Calu3 (cell line): ENCODE measurements around the gene CCDC158. TPM values are rescaled to one million over a fixed set of nuclear protein-coding genes. Genes with fewer than 3 reads are reported as not detected.
"Not testable (repeated sequence)": the region's sequence is repeated elsewhere in the genome, so short reads cannot be mapped to it uniquely, and the experiment has no call there.

Source experiments
- BruUV-seq: library from RNA; stranded (reverse); fragments of 400-500 nt; replicated peaks from 2 replicates; lab custom pipeline; 2021; lab: Mats Ljungman, UMichigan
- CTCF ChIA-PET: fragments of 300-600 bp; sonication (Branson Sonifier 250); formaldehyde crosslinking; loops from one replicate; lab custom pipeline; 2022; ENCODE audit warnings: antibody characterized with exemption; lab: Charles Lee
- DNase-seq: peaks from one replicate; pipeline ENCODE4 v3.0.0; 2022
- H3K27ac Mint-ChIP-seq: one replicate; pipeline ENCODE4 v1.8.0; 2022; ENCODE audit warnings: mixed read lengths; ENCODE audit not compliant: unreplicated experiment
- H3K27me3 Mint-ChIP-seq: one replicate; pipeline ENCODE4 v1.8.0; 2022; ENCODE audit warnings: mixed read lengths; ENCODE audit not compliant: unreplicated experiment
- H3K36me3 Mint-ChIP-seq: one replicate; pipeline ENCODE4 v1.8.0; 2022; ENCODE audit warnings: mild to moderate bottlenecking, moderate library complexity, mixed read lengths; ENCODE audit not compliant: insufficient read depth, unreplicated experiment
- H3K4me1 Mint-ChIP-seq: one replicate; pipeline ENCODE4 v1.8.0; 2022; ENCODE audit warnings: mild to moderate bottlenecking, low read depth, mixed read lengths; ENCODE audit not compliant: unreplicated experiment
- H3K4me3 Mint-ChIP-seq: one replicate; pipeline ENCODE4 v1.8.0; 2022; ENCODE audit warnings: mild to moderate bottlenecking, low read depth, moderate library complexity, mixed read lengths; ENCODE audit not compliant: unreplicated experiment
- H3K9me3 Mint-ChIP-seq: one replicate; pipeline ENCODE4 v1.8.0; 2022; ENCODE audit warnings: low read depth, mixed read lengths; ENCODE audit not compliant: unreplicated experiment
- intact Hi-C: fragments of 100-400 bp; cut with micrococcal nuclease; formaldehyde crosslinking; loops from one replicate; pipeline ENCODE4 v1.10.0; 2022; ENCODE audit not compliant: unreplicated experiment
- total RNA-seq: library from RNA; stranded (reverse); gene quantifications from 2 replicates; pipeline ENCODE4 v1.2.3, GENCODE V29; 2022
- TF ChIP-seq, protein P1 (sequence below): fragments of 200-600 bp; IDR thresholded peaks from one replicate; pipeline ENCODE4 v1.8.0; 2022; ENCODE audit warnings: antibody characterized with exemption; ENCODE audit not compliant: unreplicated experiment

The CCDC158 gene
- total RNA-seq, 1 experiment from 2014 or later: not detected

DNA sequence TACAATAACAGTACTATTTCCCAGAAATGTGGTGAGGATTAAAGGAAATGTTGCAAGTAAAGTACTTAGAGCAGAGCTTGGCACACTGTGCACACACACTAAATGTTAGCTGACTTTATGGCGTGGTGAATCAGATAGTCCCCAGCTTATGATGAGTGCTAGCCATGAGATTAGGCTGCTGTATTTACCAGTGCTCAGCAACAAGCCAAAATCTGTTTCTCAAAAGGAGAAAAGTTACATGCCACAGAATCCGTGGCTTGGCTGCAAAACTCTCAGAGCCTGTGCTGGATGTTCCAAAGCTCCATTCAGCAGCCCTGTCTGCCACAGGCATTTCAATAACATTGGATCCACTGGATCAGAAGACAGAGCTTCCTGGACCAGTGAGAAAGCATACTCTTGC, 127.2 kb downstream of the CCDC158 start:
- intact Hi-C loops: no loop called here
- Mint-ChIP-seq H3K9me3 (peaks cover 6% of the 10 kb centered on the region), H3K4me1 (peaks cover 7% of the 10 kb centered on the region), H3K27me3 (no peaks in the 10 kb centered on the region), H3K36me3 (no peaks in the 10 kb centered on the region), H3K27ac (no peak overlapping the region), H3K4me3 (no peak overlapping the region)
- BruUV-seq: no TSS peak
- DNase-seq: no peak
- TF ChIP-seq, protein P1, sequence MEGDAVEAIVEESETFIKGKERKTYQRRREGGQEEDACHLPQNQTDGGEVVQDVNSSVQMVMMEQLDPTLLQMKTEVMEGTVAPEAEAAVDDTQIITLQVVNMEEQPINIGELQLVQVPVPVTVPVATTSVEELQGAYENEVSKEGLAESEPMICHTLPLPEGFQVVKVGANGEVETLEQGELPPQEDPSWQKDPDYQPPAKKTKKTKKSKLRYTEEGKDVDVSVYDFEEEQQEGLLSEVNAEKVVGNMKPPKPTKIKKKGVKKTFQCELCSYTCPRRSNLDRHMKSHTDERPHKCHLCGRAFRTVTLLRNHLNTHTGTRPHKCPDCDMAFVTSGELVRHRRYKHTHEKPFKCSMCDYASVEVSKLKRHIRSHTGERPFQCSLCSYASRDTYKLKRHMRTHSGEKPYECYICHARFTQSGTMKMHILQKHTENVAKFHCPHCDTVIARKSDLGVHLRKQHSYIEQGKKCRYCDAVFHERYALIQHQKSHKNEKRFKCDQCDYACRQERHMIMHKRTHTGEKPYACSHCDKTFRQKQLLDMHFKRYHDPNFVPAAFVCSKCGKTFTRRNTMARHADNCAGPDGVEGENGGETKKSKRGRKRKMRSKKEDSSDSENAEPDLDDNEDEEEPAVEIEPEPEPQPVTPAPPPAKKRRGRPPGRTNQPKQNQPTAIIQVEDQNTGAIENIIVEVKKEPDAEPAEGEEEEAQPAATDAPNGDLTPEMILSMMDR: no peak
- CTCF ChIA-PET: interaction anchor here (1.4 kb wide), 1 partner anchor 12 kb away, joined by 3 read pairs; no protein-coding TSS in a partner anchor

DNA sequence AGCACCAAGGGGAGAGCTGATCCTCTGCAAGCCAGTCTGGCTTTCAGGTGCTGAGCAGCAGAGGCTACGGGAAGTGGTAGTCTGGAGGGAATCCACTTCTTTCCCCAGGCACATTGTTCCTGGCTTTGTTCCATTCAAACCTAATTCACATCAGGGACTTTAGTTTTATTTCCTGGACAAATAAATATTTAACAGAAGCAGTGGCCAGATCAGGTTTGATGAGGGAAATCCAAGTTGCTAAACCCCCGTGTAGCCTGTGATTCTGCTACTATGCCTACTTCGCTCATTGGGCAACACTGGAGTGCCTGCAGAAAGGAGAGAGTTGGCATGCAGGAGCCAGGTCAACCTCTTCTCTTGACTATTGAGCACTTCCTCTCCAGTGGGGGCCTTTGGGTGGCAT, 128.2 kb downstream of the CCDC158 start:
- Mint-ChIP-seq H3K4me1 (peaks cover 7% of the 10 kb centered on the region), H3K9me3 (peaks cover 2% of the 10 kb centered on the region), H3K36me3 (no peaks in the 10 kb centered on the region), H3K4me3 (no peak overlapping the region), H3K27me3 (no peaks in the 10 kb centered on the region), H3K27ac (no peak overlapping the region)
- CTCF ChIA-PET: interaction anchor here (1.4 kb wide), 1 partner anchor 13 kb away, joined by 3 read pairs; no protein-coding TSS in a partner anchor
- TF ChIP-seq, protein P1: no peak
- intact Hi-C loops: no loop called here
- BruUV-seq: no TSS peak
- DNase-seq: peak; percentile 17

DNA sequence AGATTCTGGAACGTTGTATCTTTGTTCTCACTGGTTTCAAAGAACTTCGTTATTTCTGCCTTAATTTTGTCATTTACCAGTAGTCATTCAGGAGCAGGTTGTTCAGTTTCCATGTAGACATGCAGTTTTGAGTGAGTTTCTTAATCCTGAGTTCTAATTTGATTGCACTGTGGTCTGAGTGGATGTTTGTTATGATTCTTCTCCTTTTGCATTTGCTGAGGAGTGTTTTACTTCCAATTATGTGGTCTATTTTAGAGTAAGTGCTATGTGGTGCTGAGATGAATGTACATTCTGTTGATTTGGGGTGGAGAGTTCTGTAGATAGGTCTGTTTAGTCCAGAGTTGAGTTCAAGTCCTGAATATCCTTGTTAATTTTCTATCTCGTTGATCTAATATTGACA, 133.1 kb downstream of the CCDC158 start:
- H3K9me3 Mint-ChIP-seq, H3K36me3 Mint-ChIP-seq, H3K4me3 Mint-ChIP-seq, H3K27ac Mint-ChIP-seq, BruUV-seq, DNase-seq, H3K4me1 Mint-ChIP-seq, H3K27me3 Mint-ChIP-seq, CTCF ChIA-PET, intact Hi-C loops: not testable (repeated sequence)

DNA sequence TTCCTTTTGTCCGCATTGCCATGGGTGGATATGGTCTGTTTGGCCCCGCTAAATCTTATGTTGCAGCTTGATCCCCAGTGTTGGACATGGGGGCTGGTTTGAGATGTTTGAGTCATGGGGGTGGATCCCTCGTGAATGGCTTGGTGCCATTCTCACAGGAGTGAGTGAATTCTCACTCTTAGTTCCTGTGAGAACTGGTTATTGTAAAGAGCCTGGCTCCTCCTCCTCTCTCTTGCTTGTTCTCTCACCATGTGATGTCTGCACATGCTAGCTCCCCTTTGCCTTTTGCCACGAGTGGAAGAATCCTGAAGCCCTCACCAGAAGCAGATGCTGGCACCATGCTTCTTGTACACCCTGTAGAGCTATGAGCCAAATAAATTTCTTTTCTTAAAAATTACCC, 137.0 kb downstream of the CCDC158 start:
- TF ChIP-seq, protein P1: no peak

DNA sequence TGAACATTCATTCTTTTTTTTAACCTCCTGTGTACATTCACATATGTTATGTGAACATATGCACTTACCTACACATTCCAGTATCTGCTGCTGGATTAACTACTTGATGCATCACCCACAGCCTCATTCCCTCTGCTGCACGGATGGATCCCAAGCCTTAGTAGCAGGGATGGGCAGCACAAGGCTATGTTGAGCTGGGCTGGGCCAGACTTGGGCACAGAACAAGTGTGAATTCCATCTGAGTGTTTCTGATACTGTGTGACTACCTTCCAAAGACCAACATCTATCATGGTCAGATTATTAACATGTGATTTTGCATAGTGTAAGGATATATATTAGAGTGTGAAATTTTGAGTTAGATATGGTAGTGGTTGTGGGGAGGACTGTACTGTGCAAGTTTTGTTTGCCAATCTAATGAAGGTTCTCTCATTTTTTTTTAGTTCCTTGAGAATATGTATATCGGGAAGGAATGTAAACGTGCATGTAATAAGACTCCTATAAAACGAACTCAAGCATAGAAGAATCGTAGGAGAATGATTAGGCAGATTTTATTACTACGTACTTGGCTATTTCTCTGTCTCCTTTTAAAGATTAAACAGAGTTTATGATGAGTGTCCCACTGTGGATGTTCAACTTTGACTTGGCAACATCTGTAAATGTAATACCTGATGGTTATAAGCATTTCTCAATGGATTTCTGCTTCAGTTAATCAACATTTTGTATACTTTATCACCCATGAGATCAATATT, 137.8 kb downstream of the CCDC158 start:
- Mint-ChIP-seq H3K36me3 (no peaks in the 10 kb centered on the region), H3K9me3 (no peaks in the 10 kb centered on the region), H3K27ac (no peak overlapping the region), H3K27me3 (no peaks in the 10 kb centered on the region), H3K4me1 (no peaks in the 10 kb centered on the region), H3K4me3 (no peak overlapping the region)
- no peak for DNase-seq
- CTCF ChIA-PET: no interaction called here
- TF ChIP-seq, protein P1: no peak
- intact Hi-C loops: no loop called here
- BruUV-seq: no TSS peak

More for the DNA sequence above, 137.0 kb downstream of the CCDC158 start:
- Mint-ChIP-seq H3K4me1 (no peaks in the 10 kb centered on the region), H3K27me3 (no peaks in the 10 kb centered on the region), H3K4me3 (no peak overlapping the region), H3K9me3 (no peaks in the 10 kb centered on the region), H3K36me3 (no peaks in the 10 kb centered on the region), H3K27ac (no peak overlapping the region)
- intact Hi-C loops: no loop called here
- CTCF ChIA-PET: no interaction called here
- no TSS peak for BruUV-seq
- no peak for DNase-seq

DNA sequence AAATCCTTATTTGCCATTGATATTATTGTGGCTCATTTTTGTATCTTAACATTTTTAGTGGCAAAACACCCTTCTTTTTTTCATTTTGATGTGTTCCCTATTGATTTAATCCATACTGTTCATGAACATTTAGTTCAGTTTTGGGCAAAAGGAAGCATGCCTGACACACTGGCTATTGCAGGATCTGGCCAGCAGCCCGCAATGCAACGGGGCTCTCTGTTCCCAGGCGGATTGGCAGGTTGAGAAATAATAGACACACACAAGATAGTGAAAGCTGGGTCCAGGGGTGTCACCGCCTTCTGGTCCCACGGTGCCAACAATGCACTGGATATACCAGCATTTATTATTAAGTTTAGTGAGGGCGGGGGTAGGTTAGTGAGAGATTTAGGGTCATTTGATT, 139.3 kb downstream of the CCDC158 start:
- H3K27me3 Mint-ChIP-seq, H3K36me3 Mint-ChIP-seq, H3K27ac Mint-ChIP-seq, H3K4me1 Mint-ChIP-seq, CTCF ChIA-PET, BruUV-seq, H3K4me3 Mint-ChIP-seq, H3K9me3 Mint-ChIP-seq, DNase-seq, intact Hi-C loops: not testable (repeated sequence)
